ENCODE data around the gene PCDHGA12.
"Not testable (repeated sequence)": the region's sequence is repeated elsewhere in the genome, so short reads cannot be mapped to it uniquely, and the experiment has no call there.

PCDHGA12 gene

DNA sequence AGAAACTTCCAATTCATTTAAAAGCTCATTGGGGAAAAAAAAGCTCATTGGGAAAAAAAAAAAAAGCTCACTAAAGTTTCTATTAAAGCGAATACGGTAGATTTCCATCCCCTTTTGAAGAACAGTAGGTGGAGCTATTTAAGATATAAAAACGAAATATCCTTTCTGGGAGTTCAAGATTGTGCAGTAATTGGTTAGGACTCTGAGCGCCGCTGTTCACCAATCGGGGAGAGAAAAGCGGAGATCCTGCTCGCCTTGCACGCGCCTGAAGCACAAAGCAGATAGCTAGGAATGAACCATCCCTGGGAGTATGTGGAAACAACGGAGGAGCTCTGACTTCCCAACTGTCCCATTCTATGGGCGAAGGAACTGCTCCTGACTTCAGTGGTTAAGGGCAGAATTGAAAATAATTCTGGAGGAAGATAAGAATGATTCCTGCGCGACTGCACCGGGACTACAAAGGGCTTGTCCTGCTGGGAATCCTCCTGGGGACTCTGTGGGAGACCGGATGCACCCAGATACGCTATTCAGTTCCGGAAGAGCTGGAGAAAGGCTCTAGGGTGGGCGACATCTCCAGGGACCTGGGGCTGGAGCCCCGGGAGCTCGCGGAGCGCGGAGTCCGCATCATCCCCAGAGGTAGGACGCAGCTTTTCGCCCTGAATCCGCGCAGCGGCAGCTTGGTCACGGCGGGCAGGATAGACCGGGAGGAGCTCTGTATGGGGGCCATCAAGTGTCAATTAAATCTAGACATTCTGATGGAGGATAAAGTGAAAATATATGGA, at the start of gene PCDHGA12:
TSS of gene PCDHGA12 (plus strand) at position 176 of the 782 bp plus-strand sequence. CDS start at position 429, 253 bp downstream.
- no peak for DNase-seq (ENCODE audit: low spot score)
- no peak for FAIRE-seq

GRCh38 chr5:141382469-141383294, 47.6 kb upstream of the PCDHGA12 start, which contains the start of gene PCDHGA7:
TSS of gene PCDHGA7 (plus strand) at chr5:141382742. CDS start at chr5:141382900, 158 bp downstream.
- FAIRE-seq: no peak
- no peak for DNase-seq (ENCODE audit: low spot score)

- FAIRE-seq (no peak), DNase-seq (ENCODE audit: low spot score) (no peak)
These were observed 47.0 kb upstream of the PCDHGA12 start for GRCh38 chr5:141383345-141383744.

- FAIRE-seq: no peak
These were observed 45.6 kb upstream of the PCDHGA12 start for GRCh38 chr5:141384471-141385267.

GRCh38 chr5:141387557-141388311, 42.6 kb upstream of the PCDHGA12 start, which contains the start of gene PCDHGB4:
TSS of gene PCDHGB4 (plus strand) at chr5:141387698. CDS start at chr5:141387885, 187 bp downstream.
- FAIRE-seq: peak; percentile 20
- DNase-seq (ENCODE audit: low spot score): peak; percentile 14

More at GRCh38 chr5:141384471-141385267, 45.6 kb upstream of the PCDHGA12 start:
- DNase-seq (ENCODE audit: low spot score): no peak

GRCh38 chr5:141388661-141389060, 41.6 kb upstream of the PCDHGA12 start:
- FAIRE-seq (no peak), DNase-seq (ENCODE audit: low spot score) (no peak)

DNA sequence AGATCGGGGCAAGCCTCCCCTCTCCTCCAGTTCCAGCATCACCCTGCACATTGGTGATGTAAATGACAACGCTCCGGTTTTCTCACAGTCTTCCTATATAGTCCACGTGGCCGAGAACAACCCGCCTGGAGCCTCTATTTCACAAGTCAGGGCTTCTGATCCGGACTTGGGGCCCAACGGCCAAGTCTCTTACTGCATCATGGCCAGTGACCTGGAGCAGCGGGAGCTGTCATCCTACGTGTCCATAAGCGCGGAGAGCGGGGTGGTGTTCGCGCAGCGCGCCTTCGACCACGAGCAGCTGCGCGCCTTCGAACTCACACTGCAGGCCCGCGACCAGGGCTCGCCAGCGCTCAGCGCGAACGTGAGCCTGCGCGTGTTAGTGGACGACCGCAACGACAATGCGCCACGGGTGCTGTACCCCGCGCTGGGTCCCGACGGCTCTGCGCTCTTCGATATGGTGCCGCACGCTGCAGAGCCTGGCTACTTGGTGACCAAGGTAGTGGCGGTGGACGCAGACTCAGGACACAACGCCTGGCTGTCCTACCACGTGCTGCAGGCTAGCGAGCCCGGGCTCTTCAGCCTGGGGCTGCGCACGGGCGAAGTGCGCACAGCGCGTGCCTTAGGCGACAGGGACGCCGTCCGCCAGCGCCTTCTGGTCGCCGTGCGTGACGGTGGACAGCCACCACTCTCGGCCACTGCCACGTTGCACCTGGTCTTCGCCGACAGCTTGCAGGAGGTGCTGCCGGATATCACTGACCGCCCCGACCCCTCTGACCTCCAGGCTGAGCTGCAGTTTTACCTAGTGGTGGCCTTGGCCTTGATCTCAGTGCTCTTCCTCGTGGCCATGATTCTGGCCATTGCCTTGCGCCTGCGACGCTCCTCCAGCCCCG, 40.9 kb upstream of the PCDHGA12 start:
- DNase-seq (ENCODE audit: low spot score) (no peak), FAIRE-seq (no peak)

DNA sequence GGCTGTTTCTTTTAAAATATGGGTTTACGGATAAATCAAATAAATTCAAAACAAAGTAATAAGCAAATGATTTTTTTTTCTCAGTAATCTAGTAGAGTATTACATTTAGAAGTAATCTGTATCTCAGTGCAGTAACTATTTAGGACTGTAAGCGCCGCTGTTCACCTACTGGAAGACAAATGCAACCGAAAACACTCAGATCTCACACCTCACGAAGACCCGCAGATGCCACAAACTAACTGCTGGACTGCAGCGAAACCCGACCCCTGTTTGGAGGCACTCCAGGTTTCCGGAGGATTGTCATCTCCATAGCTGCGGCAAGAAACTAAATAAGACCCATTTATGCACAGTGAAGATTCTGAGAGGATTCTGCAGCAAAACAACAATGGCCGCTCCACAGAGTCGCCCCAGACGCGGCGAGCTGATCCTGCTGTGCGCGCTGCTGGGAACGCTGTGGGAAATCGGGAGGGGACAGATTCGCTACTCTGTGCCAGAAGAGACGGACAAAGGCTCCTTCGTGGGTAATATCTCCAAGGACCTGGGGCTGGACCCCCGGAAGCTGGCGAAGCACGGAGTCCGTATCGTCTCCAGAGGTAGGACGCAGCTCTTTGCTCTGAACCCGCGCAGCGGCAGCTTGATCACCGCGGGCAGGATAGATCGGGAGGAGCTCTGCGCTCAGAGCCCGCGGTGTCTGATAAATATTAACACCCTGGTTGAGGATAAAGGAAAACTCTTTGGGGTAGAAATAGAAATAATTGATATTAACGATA, 37.7 kb upstream of the PCDHGA12 start, which contains the start of gene PCDHGA8:
TSS of gene PCDHGA8 (plus strand) at position 205 of the 770 bp plus-strand sequence. CDS start at position 386, 181 bp downstream.
- no peak for FAIRE-seq
- DNase-seq (ENCODE audit: low spot score): no peak

GRCh38 chr5:141393267-141393666, 37.0 kb upstream of the PCDHGA12 start:
- FAIRE-seq (no peak), DNase-seq (ENCODE audit: low spot score) (no peak)

DNA sequence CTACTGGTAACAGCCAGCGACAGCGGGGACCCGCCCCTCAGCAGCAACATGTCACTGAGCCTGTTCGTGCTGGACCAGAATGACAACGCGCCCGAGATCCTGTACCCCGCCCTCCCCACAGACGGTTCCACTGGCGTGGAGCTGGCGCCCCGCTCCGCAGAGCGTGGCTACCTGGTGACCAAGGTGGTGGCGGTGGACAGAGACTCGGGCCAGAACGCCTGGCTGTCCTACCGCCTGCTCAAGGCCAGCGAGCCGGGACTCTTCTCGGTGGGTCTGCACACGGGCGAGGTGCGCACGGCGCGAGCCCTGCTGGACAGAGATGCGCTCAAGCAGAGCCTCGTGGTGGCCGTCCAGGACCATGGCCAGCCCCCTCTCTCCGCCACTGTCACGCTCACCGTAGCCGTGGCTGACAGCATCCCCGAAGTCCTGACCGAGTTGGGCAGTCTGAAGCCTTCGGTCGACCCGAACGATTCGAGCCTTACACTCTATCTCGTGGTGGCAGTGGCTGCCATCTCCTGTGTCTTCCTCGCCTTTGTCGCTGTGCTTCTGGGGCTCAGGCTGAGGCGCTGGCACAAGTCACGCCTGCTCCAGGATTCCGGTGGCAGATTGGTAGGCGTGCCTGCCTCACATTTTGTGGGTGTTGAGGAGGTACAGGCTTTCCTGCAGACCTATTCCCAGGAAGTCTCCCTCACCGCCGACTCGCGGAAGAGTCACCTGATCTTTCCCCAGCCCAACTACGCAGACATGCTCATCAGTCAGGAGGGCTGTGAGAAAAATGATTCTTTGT, 35.7 kb upstream of the PCDHGA12 start:
- not testable (repeated sequence) for DNase-seq (ENCODE audit: low spot score); FAIRE-seq

GRCh38 chr5:141397756-141398551, 32.4 kb upstream of the PCDHGA12 start, which contains the start of gene PCDHGB5:
TSS of gene PCDHGB5 (plus strand) at chr5:141397947. CDS start at chr5:141398128, 181 bp downstream.
- peak; percentile 12 for DNase-seq (ENCODE audit: low spot score)
- not testable (repeated sequence) for FAIRE-seq

DNA sequence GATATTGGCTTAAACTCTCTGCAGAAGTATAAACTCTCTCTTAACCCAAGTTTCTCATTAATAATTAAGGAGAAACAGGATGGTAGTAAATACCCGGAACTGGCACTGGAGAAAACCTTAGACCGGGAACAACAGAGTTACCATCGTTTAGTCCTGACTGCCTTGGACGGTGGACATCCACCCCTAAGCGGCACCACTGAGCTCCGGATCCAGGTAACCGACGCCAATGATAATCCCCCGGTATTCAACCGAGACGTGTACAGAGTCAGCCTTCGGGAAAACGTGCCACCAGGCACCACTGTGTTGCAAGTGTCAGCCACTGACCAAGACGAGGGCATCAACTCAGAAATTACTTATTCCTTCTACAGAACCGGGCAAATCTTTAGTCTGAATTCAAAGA, 31.7 kb upstream of the PCDHGA12 start:
- DNase-seq (ENCODE audit: low spot score) (no peak), FAIRE-seq (no peak)

GRCh38 chr5:141399555-141400258, 30.6 kb upstream of the PCDHGA12 start:
- DNase-seq (ENCODE audit: low spot score) (no peak), FAIRE-seq (no peak)

- no peak for FAIRE-seq
- DNase-seq (ENCODE audit: low spot score): no peak
These were observed 27.6 kb upstream of the PCDHGA12 start, which contains the start of gene PCDHGA9 for GRCh38 chr5:141402553-141403243. TSS of gene PCDHGA9 (plus strand) at chr5:141402778. CDS start at chr5:141402953, 175 bp downstream.

DNA sequence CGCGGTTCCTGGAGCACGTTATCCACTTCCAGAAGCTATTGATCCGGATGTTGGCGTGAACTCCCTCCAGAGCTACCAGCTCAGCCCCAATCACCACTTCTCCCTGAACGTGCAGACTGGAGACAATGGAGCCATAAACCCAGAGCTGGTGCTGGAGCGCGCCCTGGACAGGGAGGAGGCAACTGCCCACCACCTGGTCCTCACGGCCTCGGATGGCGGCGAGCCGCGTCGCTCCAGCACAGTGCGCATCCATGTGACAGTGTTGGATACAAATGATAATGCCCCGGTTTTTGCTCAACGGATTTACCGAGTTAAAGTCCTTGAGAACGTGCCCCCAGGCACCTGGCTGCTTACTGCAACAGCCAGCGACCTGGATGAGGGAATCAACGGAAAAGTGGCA, 26.9 kb upstream of the PCDHGA12 start:
- no peak for DNase-seq (ENCODE audit: low spot score)
- no peak for FAIRE-seq
